Naive B cell (primary cell): ENCODE measurements around the gene PDAP1. TPM values are rescaled to one million over a fixed set of nuclear protein-coding genes. Genes with fewer than 3 reads are reported as not detected.

Experiments used
- ATAC-seq, 2 donors: fragments of 150-1000 bp; cut with Tn5 transposase; 2 replicates each; pipeline ENCODE4 v1.10.0; 2021; ENCODE audit warnings: low read depth in 2 of 2, mild to moderate bottlenecking in 2 of 2, moderate library complexity in 2 of 2
- DNase-seq: peaks from one replicate; pipeline ENCODE4 v3.0.0; 2022
- H3K27ac Mint-ChIP-seq, 6 donors: one replicate each; pipeline ENCODE4 v1.8.0; 2020 to 2022; ENCODE audit warnings: mild to moderate bottlenecking in 6 of 6, mixed read lengths in 6 of 6, moderate library complexity in 5 of 6, inconsistent platforms in 2 of 6
- H3K27me3 Mint-ChIP-seq, 3 donors: one replicate each; pipeline ENCODE4 v1.8.0; 2021 to 2022; ENCODE audit warnings: mixed read lengths in 3 of 3, mild to moderate bottlenecking in 1 of 3
- H3K36me3 Mint-ChIP-seq, 2 donors: one replicate each; pipeline ENCODE4 v1.8.0; 2020 to 2022; ENCODE audit warnings: mixed read lengths in 2 of 2, inconsistent platforms in 1 of 2, mild to moderate bottlenecking in 1 of 2
- H3K4me1 Mint-ChIP-seq, 3 donors: one replicate each; pipeline ENCODE4 v1.8.0; 2020 to 2022; ENCODE audit warnings: mixed read lengths in 3 of 3, inconsistent platforms in 1 of 3, mild to moderate bottlenecking in 1 of 3, moderate library complexity in 1 of 3
- H3K4me3 Mint-ChIP-seq, 8 donors: one replicate each; pipeline ENCODE4 v1.8.0; 2020 to 2022; ENCODE audit warnings: mild to moderate bottlenecking in 8 of 8, mixed read lengths in 8 of 8, moderate library complexity in 8 of 8, inconsistent platforms in 2 of 8
- H3K9me3 Mint-ChIP-seq, 7 donors: one replicate each; pipeline ENCODE4 v1.8.0; 2020 to 2022; ENCODE audit warnings: mixed read lengths in 7 of 7, mild to moderate bottlenecking in 5 of 7, inconsistent platforms in 2 of 7, moderate library complexity in 1 of 7
- polyA plus RNA-seq, 6 donors: library from polyadenylated mRNA; unstranded; fragments of 300-500 nt; fragmentation: Illumina TruSeq; gene quantifications; one replicate each; pipeline ENCODE4 v1.2.3, GENCODE V29; 2021; ENCODE audit warnings: low read depth in 6 of 6

PDAP1 gene
- polyA plus RNA-seq, 6 donors from 2014 or later, result 23.3 to 28.5 (median 25.7) TPM

GRCh38 chr7:99374111-99375064 lies 34.0 kb downstream of the PDAP1 start, which contains the start of gene ARPC1B:
ARPC1B (plus strand) TSS chr7:99374730; CDS start chr7:99385715, 10,985 bp downstream.
- H3K4me1 Mint-ChIP-seq, result peaks cover 13 to 43% (median 30%) of the 10 kb centered on the region in 3 donors
- H3K9me3 Mint-ChIP-seq, result no peaks in the 10 kb centered on the region
- peak; percentile 79 to 80 for ATAC-seq

DNA sequence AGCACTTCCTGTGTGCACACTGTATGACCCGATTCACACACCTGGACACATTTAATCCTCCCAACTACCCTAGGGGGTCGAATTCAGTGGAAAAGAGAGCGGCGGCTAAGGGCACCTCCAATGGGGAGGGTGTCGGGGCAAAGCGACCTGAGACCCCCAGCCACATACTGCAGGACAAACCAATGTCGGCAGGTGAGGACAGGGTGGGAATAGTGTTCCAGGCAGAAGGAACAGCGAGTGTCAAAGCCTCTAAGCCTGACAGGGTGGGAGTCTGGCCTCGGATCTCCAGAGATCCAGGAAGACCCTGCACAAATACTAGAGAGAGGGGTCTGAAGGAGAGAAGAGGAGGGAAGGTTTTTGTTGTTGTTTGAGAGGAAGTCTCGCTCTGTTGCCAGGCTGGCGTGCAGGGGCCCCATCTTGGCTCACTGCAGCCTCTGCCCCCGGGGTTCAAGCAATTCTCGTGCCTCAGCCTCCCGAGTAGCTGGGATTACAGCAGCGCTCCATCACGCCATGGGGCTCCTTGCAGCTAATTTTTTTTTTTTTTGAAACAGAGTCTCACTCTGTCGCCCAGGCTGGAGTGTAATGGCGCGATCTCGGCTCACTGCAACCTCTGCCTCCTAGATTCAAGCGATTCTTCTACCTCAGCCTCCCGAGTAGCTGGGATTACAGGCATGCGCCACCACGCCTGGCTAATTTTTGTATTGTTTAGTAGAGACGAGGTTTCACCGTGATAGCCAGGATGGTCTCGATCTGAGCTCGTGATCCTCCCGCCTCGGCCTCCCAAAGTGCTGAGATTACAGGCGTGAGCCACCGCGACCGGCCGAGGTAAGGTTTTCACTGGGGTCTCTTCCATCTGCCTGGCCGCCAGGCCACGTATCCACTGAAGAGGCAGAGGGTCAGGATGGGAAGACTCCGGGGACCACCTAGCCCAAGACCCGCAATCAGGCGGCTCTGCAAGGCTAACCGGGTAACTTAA lies 35.0 kb downstream of the PDAP1 start:
- Mint-ChIP-seq H3K4me1 (peaks cover 8 to 35% (median 23%) of the 10 kb centered on the region in 3 donors), H3K27ac (peak overlapping the region in 5 of 6 donors; percentile 51 to 87 (median 79)), H3K36me3 (no peaks in the 10 kb centered on the region), H3K27me3 (no peaks in the 10 kb centered on the region), H3K9me3 (no peaks in the 10 kb centered on the region), H3K4me3 (peak overlapping the region; percentile 78 to 91 (median 82))
- DNase-seq, result no peak
- ATAC-seq, result no peak

More at GRCh38 chr7:99374111-99375064, 34.0 kb downstream of the PDAP1 start, which contains the start of gene ARPC1B:
- peak; percentile 80 for DNase-seq
- Mint-ChIP-seq H3K27me3 (no peaks in the 10 kb centered on the region), H3K27ac (peak within 1 kb of the TSS; percentile 33 to 94 (median 78)), H3K36me3 (peaks cover 0 to 5% of the 10 kb centered on the region in 2 donors), H3K4me3 (peak within 1 kb of the TSS; percentile 78 to 93 (median 82))

GRCh38 chr7:99372275-99373090 lies 35.9 kb downstream of the PDAP1 start:
- peak overlapping the region in 7 of 8 donors; percentile 76 to 88 (median 82) for H3K4me3 Mint-ChIP-seq
- no peaks in the 10 kb centered on the region for H3K27me3 Mint-ChIP-seq
- peaks cover 5 to 26% (median 14%) of the 10 kb centered on the region in 3 donors for H3K4me1 Mint-ChIP-seq
- DNase-seq, result no peak
- no peak for ATAC-seq
- H3K27ac Mint-ChIP-seq, result peak overlapping the region in 2 of 6 donors; percentile 51 to 87
- H3K9me3 Mint-ChIP-seq, result no peaks in the 10 kb centered on the region
- no peaks in the 10 kb centered on the region for H3K36me3 Mint-ChIP-seq

- H3K27ac Mint-ChIP-seq, result no peak overlapping the region
- DNase-seq, result no peak
- H3K9me3 Mint-ChIP-seq, result no peaks in the 10 kb centered on the region
- ATAC-seq, result no peak
- no peaks in the 10 kb centered on the region for H3K36me3 Mint-ChIP-seq
- peak overlapping the region in 3 of 8 donors; percentile 56 to 82 (median 72) for H3K4me3 Mint-ChIP-seq
- H3K27me3 Mint-ChIP-seq, result no peaks in the 10 kb centered on the region
- peaks cover 4 to 16% (median 4%) of the 10 kb centered on the region in 3 donors for H3K4me1 Mint-ChIP-seq
Measured at GRCh38 chr7:99371376-99371920, 36.9 kb downstream of the PDAP1 start.

GRCh38 chr7:99369767-99370391 lies 38.5 kb downstream of the PDAP1 start:
- no peaks in the 10 kb centered on the region for H3K27me3 Mint-ChIP-seq
- no peaks in the 10 kb centered on the region for H3K9me3 Mint-ChIP-seq
- DNase-seq (no peak), ATAC-seq (no peak)
- peaks cover 4 to 15% (median 10%) of the 10 kb centered on the region in 3 donors for H3K4me1 Mint-ChIP-seq
- peak overlapping the region in 1 of 8 donors; percentile 18 for H3K4me3 Mint-ChIP-seq
- H3K27ac Mint-ChIP-seq, result no peak overlapping the region
- no peaks in the 10 kb centered on the region for H3K36me3 Mint-ChIP-seq

GRCh38 chr7:99368750-99369389 lies 39.5 kb downstream of the PDAP1 start:
- H3K36me3 Mint-ChIP-seq, result no peaks in the 10 kb centered on the region
- peak overlapping the region in 4 of 6 donors; percentile 38 to 76 (median 50) for H3K27ac Mint-ChIP-seq
- no peaks in the 10 kb centered on the region for H3K9me3 Mint-ChIP-seq
- ATAC-seq, result no peak
- DNase-seq, result no peak
- H3K4me1 Mint-ChIP-seq, result peaks cover 4 to 17% (median 10%) of the 10 kb centered on the region in 3 donors
- H3K4me3 Mint-ChIP-seq, result peak overlapping the region in 1 of 8 donors; percentile 18
- no peaks in the 10 kb centered on the region for H3K27me3 Mint-ChIP-seq

GRCh38 chr7:99366646-99367045 lies 41.8 kb downstream of the PDAP1 start:
- Mint-ChIP-seq H3K36me3 (no peaks in the 10 kb centered on the region), H3K27ac (peak overlapping the region in 1 of 6 donors; percentile 26), H3K4me3 (no peak overlapping the region), H3K4me1 (peaks cover 0 to 13% (median 6%) of the 10 kb centered on the region in 3 donors), H3K27me3 (no peaks in the 10 kb centered on the region), H3K9me3 (no peaks in the 10 kb centered on the region)
- DNase-seq, result no peak
- no peak for ATAC-seq

DNA sequence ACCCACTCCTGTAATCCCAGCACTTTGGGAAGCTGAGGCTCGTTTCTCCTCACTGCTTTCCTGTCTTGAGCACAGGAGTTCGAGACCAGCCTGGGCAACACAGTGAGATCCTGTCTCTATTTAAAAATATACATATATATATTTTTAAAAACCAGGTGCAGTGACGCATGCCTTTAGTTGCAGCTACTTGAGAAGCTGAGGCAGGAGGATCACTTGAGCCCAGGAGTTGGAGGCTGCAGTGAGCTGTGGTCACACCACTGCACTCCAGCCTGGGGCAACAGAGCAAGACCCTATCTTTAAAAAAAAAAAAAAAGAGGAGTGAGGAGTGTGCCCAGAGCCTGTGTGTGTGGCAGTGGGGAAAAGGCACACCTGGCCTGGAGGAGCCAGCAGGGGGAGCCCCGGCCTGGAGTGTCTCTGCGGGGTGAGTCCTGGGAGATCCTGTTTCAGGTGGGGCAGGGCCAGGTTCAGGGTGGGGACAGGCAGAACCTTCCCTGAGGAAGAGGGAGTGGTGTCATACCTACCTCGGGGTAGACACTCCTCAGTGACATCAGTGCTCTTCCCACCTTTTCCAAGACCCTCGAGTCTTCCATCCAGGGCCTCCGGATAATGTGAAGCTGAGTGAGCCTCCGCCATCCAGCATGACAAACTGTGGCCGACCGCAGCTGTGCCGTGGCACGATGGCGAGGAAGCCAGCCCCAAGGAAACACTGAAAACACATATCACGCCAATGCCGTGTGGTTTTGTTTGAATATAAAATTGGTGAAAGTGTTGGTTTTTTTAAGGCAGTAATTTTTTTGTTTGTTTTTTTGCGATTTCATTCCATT lies 42.9 kb downstream of the PDAP1 start:
- DNase-seq (peak; percentile 68), ATAC-seq (peak; percentile 91 to 95)
- Mint-ChIP-seq H3K36me3 (no peaks in the 10 kb centered on the region), H3K27me3 (no peaks in the 10 kb centered on the region), H3K4me1 (peaks cover 0 to 13% (median 6%) of the 10 kb centered on the region in 3 donors), H3K4me3 (peak overlapping the region in 2 of 8 donors; percentile 22 to 43), H3K27ac (peak overlapping the region in 3 of 6 donors; percentile 15 to 78 (median 61)), H3K9me3 (no peaks in the 10 kb centered on the region)

DNA sequence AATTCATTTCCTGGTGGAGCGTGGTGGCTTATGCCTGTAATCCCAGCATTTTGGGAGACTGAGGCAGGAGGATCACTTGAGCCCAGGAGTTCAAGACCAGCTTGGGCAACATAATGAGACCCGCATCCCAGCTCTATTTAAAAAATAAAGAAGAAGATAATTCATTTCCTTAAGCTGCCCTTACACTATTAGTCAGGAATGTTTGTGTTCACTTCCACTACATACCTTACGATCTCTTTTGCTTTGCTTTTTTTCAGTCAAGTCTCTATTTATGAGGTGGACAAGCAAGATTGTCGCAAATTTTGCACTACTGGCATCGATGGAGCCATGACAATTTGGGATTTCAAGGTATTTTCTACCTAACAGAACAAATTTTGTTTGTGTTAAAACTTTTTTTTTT lies 45.1 kb downstream of the PDAP1 start:
- DNase-seq (no peak), ATAC-seq (no peak)
- Mint-ChIP-seq H3K4me3 (no peak overlapping the region), H3K27ac (no peak overlapping the region), H3K4me1 (peaks cover 0 to 13% (median 6%) of the 10 kb centered on the region in 3 donors), H3K27me3 (no peaks in the 10 kb centered on the region), H3K9me3 (no peaks in the 10 kb centered on the region), H3K36me3 (peaks cover under 1 to 2% of the 10 kb centered on the region in 2 donors)

DNA sequence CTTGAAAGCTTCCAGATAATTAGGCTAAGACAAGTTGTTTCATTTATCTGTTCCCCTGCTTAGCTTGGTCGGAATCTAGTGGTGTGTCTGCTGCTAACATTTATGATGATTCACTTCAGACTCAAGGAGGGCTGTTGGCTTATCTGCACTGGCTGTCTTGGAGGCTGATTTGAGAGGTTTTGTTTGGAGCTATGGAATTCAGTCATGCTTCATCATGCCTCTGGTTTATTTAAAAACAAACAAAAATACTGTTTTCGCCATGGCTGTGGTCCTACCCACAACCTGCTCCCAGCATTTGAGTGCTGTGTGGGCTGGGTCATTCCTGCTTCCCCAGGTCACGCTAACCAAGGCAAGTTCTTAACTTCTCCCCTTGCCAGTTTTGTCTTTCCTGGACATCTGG lies 45.6 kb downstream of the PDAP1 start:
- H3K27ac Mint-ChIP-seq, result no peak overlapping the region
- H3K4me1 Mint-ChIP-seq, result peaks cover 0 to 13% (median 6%) of the 10 kb centered on the region in 3 donors

More for the DNA sequence above, 45.6 kb downstream of the PDAP1 start:
- DNase-seq, result no peak
- Mint-ChIP-seq H3K27me3 (no peaks in the 10 kb centered on the region), H3K36me3 (peaks cover 5 to 7% of the 10 kb centered on the region in 2 donors), H3K9me3 (no peaks in the 10 kb centered on the region), H3K4me3 (no peak overlapping the region)
- no peak for ATAC-seq
